ENCODE results near the gene FBXO15. TPM values are rescaled to one million over a fixed set of nuclear protein-coding genes. Genes with fewer than 3 reads are reported as not detected.

The FBXO15 gene
- total RNA-seq, 1 experiment from 2014 or later = 0.39 TPM

- H3K79me2 ChIP-seq (ENCODE audit: insufficient read depth, low read length) = no peaks in the 10 kb centered on the region
- H3K23me2 ChIP-seq (ENCODE audit: insufficient read length, low read depth, low read length, poor library complexity, severe bottlenecking) = no peaks in the 10 kb centered on the region
- H3K23ac ChIP-seq (ENCODE audit: insufficient read length, low read depth, low read length) = no peak overlapping the region
- H3K4me2 ChIP-seq (ENCODE audit: insufficient read depth, insufficient read length, low read length) = no peak overlapping the region
- no peak for DNase-seq
- H3K79me1 ChIP-seq (ENCODE audit: insufficient read depth, low read depth, low read length, poor library complexity, severe bottlenecking) = no peaks in the 10 kb centered on the region
- no peak overlapping the region for H2BK20ac ChIP-seq (ENCODE audit: low read depth, low read length, poor library complexity, severe bottlenecking)
- H2AK5ac ChIP-seq (ENCODE audit: insufficient read length, low read length) = no peak overlapping the region
- no peak overlapping the region for H4K91ac ChIP-seq (ENCODE audit: insufficient read length, low read depth, low read length)
- H3K14ac ChIP-seq (ENCODE audit: insufficient read depth, low read length) = no peak overlapping the region
- no peak overlapping the region for H3K4me3 Mint-ChIP-seq
- no peak overlapping the region for H3K4ac ChIP-seq (ENCODE audit: low read depth, low read length)
- H3K56ac ChIP-seq (ENCODE audit: insufficient read length, low read depth, low read length) = no peak overlapping the region
- H2BK15ac ChIP-seq (ENCODE audit: low read depth, low read length) = no peak overlapping the region
- H4K8ac ChIP-seq (replicated peaks; ENCODE audit: insufficient read length, low read depth, low read length) = no peak overlapping the region
- no peaks in the 10 kb centered on the region for H3K27me3 ChIP-seq (ENCODE audit: insufficient read depth, low read length)
- H4K20me1 ChIP-seq (ENCODE audit: control insufficient read depth, insufficient read depth, insufficient read length) = no peaks in the 10 kb centered on the region
- peaks cover 0 to 4% of the 10 kb centered on the region in 2 experiments; a peak in 1 of 5 replicates for H3K9me3 Mint-ChIP-seq
- H3K18ac ChIP-seq (ENCODE audit: insufficient read length, low read depth, low read length) = no peak overlapping the region
- H2AFZ ChIP-seq (ENCODE audit: low read length) = no peak overlapping the region
- H3K27me3 Mint-ChIP-seq (ENCODE audit: low read depth) = peaks cover 6% of the 10 kb centered on the region
- peaks cover 17 to 20% of the 10 kb centered on the region in 2 experiments for H3K4me1 Mint-ChIP-seq
- H2BK12ac ChIP-seq (ENCODE audit: insufficient read length, low read depth, low read length) = no peak overlapping the region
- no peaks in the 10 kb centered on the region; the same call in 1 of the 2 replicates for H3K4me1 ChIP-seq (ENCODE audit: insufficient read depth, low read length)
- H3T11ph ChIP-seq (ENCODE audit: low read length) = no peak overlapping the region
- no peaks in the 10 kb centered on the region for H3K9me3 ChIP-seq (ENCODE audit: control insufficient read depth, low read depth, low read length)
- H3K36me3 Mint-ChIP-seq (ENCODE audit: insufficient read depth in 1 of 3, low read depth in 3 of 3) = peaks cover 0 to 4% (median 2%) of the 10 kb centered on the region in 3 experiments; a peak in 1 of 7 replicates
- WGBS (ENCODE audit: extremely low coverage, insufficient read length, low lambda C conversion rate) = no CpG with 5 or more reads among the region's 3 CpGs
- no peak overlapping the region for H2BK5ac ChIP-seq (ENCODE audit: insufficient read length, low read length)
- H3K9ac ChIP-seq (ENCODE audit: extremely low read depth, insufficient read length, low read length) = no peak overlapping the region
- no peak overlapping the region for H2BK120ac ChIP-seq (ENCODE audit: low read depth, low read length, poor library complexity, severe bottlenecking)
- no peak overlapping the region for H4K5ac ChIP-seq (ENCODE audit: insufficient read length, low read depth, low read length)
- H3K27ac ChIP-seq (ENCODE audit: insufficient read length, low read depth, low read length) = no peak overlapping the region
- no peak overlapping the region for H3K27ac Mint-ChIP-seq
- TF ChIP-seq CTCF (conservative IDR thresholded peaks at IDR 0.05) = no peak
Observed at GRCh38 chr18:74183130-74183529, 35.5 kb upstream of the FBXO15 start.

Measured in H9 (cell line).